PC-9 (cell line): ENCODE results near the gene ZNF235.

Experiments
- EZH2 ChIP-seq: fragments of 200-600 bp; sonication (generic); IDR thresholded peaks from 2 replicates; pipeline ENCODE4 v1.8.0; 2017; ENCODE audit warnings: antibody characterized with exemption, low read depth
- TF ChIP-seq, protein P1 (sequence below): fragments of 200-600 bp; sonication (generic); conservative IDR thresholded peaks from 2 replicates; pipeline ENCODE4 v1.6.1; 2017; ENCODE audit warnings: mixed run types, antibody characterized with exemption, mild to moderate bottlenecking, moderate library complexity

DNA sequence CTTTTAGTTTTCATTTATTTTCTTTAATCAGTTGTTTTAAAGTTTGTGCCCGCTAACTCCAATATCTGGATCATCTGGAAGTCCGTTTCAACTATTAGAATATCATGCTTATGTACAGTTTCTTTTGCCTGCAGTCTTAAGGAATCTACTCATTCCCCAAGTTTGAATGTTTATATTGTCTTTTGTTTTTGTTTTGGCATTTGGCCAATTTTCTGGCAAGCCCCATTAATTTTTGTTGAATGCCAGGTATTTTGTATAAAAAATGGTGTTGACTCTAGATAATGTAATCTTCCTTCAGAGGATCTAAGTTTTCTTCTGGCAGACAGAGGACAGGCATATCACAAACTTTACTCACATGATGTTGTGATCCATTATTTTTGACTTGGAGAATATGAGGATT is 11.1 kb upstream of the ZNF235 start:
- TF ChIP-seq, protein P1, sequence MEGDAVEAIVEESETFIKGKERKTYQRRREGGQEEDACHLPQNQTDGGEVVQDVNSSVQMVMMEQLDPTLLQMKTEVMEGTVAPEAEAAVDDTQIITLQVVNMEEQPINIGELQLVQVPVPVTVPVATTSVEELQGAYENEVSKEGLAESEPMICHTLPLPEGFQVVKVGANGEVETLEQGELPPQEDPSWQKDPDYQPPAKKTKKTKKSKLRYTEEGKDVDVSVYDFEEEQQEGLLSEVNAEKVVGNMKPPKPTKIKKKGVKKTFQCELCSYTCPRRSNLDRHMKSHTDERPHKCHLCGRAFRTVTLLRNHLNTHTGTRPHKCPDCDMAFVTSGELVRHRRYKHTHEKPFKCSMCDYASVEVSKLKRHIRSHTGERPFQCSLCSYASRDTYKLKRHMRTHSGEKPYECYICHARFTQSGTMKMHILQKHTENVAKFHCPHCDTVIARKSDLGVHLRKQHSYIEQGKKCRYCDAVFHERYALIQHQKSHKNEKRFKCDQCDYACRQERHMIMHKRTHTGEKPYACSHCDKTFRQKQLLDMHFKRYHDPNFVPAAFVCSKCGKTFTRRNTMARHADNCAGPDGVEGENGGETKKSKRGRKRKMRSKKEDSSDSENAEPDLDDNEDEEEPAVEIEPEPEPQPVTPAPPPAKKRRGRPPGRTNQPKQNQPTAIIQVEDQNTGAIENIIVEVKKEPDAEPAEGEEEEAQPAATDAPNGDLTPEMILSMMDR: no peak
- TF ChIP-seq EZH2: no peak
